ENCODE measurements around the gene FAM89B.
A peak's percentile ranks its signal among the peaks of the same experiment; 100 is the strongest.

Gene FAM89B

GRCh38 chr11:65525546-65526480, 46.5 kb upstream of the FAM89B start:
- in situ Hi-C loops (cut with HindIII; ENCODE audit: low pct_ligation_motif_present, low sequenced_read_pairs) = no loop called here
- H3K4me3 ChIP-seq (ENCODE audit: low read depth, low read length) = peak overlapping the region; percentile 86
- H3K36me3 ChIP-seq (replicated peaks) = peaks cover 38% of the 10 kb centered on the region
- no peak for DNase-seq
- peak overlapping the region; percentile 92 for H3K27ac ChIP-seq
- H3K27me3 ChIP-seq (replicated peaks) = no peaks in the 10 kb centered on the region
- TF ChIP-seq CTCF (IDR thresholded peaks at IDR 0.05; ENCODE audit: low read depth, low read length, missing control alignments) = no peak

DNA sequence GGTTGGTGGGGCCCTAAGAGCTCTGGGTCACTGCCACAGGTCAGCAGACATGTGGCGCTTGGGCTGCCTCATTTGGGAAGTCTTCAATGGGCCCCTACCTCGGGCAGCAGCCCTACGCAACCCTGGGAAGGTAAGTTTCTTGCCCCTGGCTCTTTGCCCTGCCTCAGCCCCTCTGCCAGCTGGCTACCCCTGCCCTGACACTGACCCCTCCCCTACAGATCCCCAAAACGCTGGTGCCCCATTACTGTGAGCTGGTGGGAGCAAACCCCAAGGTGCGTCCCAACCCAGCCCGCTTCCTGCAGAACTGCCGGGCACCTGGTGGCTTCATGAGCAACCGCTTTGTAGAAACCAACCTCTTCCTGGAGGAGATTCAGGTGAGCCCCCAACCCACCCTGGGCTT, 45.6 kb upstream of the FAM89B start:
- DNase-seq = no peak
- H3K36me3 ChIP-seq (replicated peaks) = peaks cover 48% of the 10 kb centered on the region
- in situ Hi-C loops (cut with HindIII; ENCODE audit: low pct_ligation_motif_present, low sequenced_read_pairs) = no loop called here
- H3K27me3 ChIP-seq (replicated peaks) = no peaks in the 10 kb centered on the region
- no peak for TF ChIP-seq CTCF (IDR thresholded peaks at IDR 0.05; ENCODE audit: low read depth, low read length, missing control alignments)
- no peak overlapping the region for H3K4me3 ChIP-seq (ENCODE audit: low read depth, low read length)
- no peak overlapping the region for H3K27ac ChIP-seq

DNA sequence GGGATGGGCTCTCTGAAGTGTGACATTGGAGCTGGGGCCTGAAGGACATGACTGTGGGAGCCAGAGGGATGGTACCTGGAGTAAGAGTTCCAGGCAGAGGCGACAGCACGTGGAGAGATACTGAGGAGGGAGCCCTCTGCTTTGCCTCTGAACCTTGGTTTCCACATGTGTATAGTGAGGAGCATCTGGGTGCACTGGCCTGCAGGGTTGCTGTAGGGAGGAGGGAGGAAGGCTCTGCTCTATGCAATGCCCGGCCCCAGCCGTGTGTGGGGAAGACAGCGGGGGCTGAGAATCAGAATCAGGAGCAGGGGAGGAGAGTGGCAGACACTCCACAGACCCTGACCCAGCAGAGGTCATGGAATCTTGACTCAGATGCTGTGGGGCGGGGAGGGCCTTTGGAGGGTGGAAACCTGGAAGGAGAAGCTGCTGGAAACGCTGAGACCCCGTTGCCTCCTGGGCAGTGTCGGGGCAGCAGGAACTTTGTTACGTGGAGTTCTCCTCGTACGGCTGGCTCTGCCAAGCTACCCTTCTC, 43.5 kb upstream of the FAM89B start:
- Histone ChIP-seq H3K4me3 (ENCODE audit: low read depth, low read length) (no peak overlapping the region), H3K36me3 (replicated peaks) (peaks cover 64% of the 10 kb centered on the region), H3K27ac (no peak overlapping the region), H3K27me3 (replicated peaks) (no peaks in the 10 kb centered on the region)
- TF ChIP-seq CTCF (IDR thresholded peaks at IDR 0.05; ENCODE audit: low read depth, low read length, missing control alignments) = no peak
- DNase-seq = no peak
- in situ Hi-C loops (cut with HindIII; ENCODE audit: low pct_ligation_motif_present, low sequenced_read_pairs) = no loop called here

- Histone ChIP-seq H3K27ac (no peak overlapping the region), H3K4me3 (ENCODE audit: low read depth, low read length) (no peak overlapping the region), H3K36me3 (replicated peaks) (peaks cover 69% of the 10 kb centered on the region), H3K27me3 (replicated peaks) (no peaks in the 10 kb centered on the region)
- TF ChIP-seq CTCF (IDR thresholded peaks at IDR 0.05; ENCODE audit: low read depth, low read length, missing control alignments) = no peak
- in situ Hi-C loops (cut with HindIII; ENCODE audit: low pct_ligation_motif_present, low sequenced_read_pairs) = no loop called here
- no peak for DNase-seq
Observed at GRCh38 chr11:65529475-65530156, 42.7 kb upstream of the FAM89B start.

DNA sequence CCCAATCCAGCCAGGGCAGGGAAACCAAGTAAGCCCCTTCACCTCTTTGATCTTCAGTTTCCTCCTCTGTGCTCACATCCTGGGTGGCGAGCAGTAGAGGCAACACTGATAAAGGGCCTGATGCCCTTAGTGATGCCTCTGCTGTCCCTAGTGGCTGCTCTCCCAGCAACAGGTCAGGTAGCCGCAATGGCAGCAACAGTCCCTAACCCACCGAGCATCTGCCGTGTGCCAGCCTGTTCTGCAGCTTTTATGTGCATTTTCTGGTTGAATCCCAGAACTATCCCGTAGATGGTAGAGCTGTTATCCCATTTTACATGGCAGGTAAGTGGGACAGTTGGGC, 42.2 kb upstream of the FAM89B start:
- Histone ChIP-seq H3K36me3 (replicated peaks) (peaks cover 72% of the 10 kb centered on the region), H3K4me3 (ENCODE audit: low read depth, low read length) (no peak overlapping the region), H3K27me3 (replicated peaks) (no peaks in the 10 kb centered on the region), H3K27ac (no peak overlapping the region)
- DNase-seq = no peak
- peak; percentile 66 for TF ChIP-seq CTCF (IDR thresholded peaks at IDR 0.05; ENCODE audit: low read depth, low read length, missing control alignments)
- in situ Hi-C loops (cut with HindIII; ENCODE audit: low pct_ligation_motif_present, low sequenced_read_pairs) = no loop called here

All from brain microvascular endothelial cell (primary cell).